ENCODE data around the gene WDR35. TPM values are rescaled to one million over a fixed set of nuclear protein-coding genes. Genes with fewer than 3 reads are reported as not detected.

WDR35 gene
- total and polyA plus RNA-seq, 10 of the 15 experiments (the other 5 are each of a cell fraction or from before 2014, with no cell fraction given), result 3.0 to 9.3 (median 6.3) TPM

- peak; percentile 38 for FAIRE-seq
- intact Hi-C loops (cut with micrococcal nuclease; ENCODE audit: unreplicated experiment) (no loop called here), in situ Hi-C loops (cut with MboI) (no loop called here)
- ChIA-PET CTCF (interaction anchor here (0.8 to 1.7 kb wide), 6 partner anchors 9 to 158 kb away, joined by 3 to 6 read pairs (median 4); no protein-coding TSS in a partner anchor), SMC1A (ENCODE audit: uncharacterized antibody, unreplicated experiment) (interaction anchor here (0.7 to 2.7 kb wide), 5 partner anchors 9 to 1836 kb away, joined by 3 to 9 read pairs (median 4); no protein-coding TSS in a partner anchor), RAD21 (ENCODE audit: unreplicated experiment) (no interaction called here), POLR2A (no interaction called here)
- H3K27me3 ChIP-seq (replicated peaks in 1 of 2; ENCODE audit: control insufficient read depth in 2 of 2, insufficient read depth in 2 of 2, low read length in 1 of 2), result no peaks in the 10 kb centered on the region
- DNase-seq (ENCODE audit: low read depth, low spot score), result no peak
- H3K9me3 ChIP-seq (replicated peaks; ENCODE audit: control insufficient read depth, insufficient read depth, low read length), result no peaks in the 10 kb centered on the region
- no peak overlapping the region for H3K27ac ChIP-seq (ENCODE audit: control insufficient read depth, insufficient read depth)
- H4K20me1 ChIP-seq (ENCODE audit: control insufficient read depth, insufficient read depth), result no peaks in the 10 kb centered on the region
- no peaks in the 10 kb centered on the region for H3K36me3 ChIP-seq (ENCODE audit: control insufficient read depth in 2 of 2, insufficient read depth in 2 of 2, low read length in 1 of 2)
- no peak for ATAC-seq
- no peak overlapping the region for H3K9ac ChIP-seq (ENCODE audit: control insufficient read depth, insufficient read depth, low read length)
- no peaks in the 10 kb centered on the region for H3K4me1 ChIP-seq (ENCODE audit: control insufficient read depth, insufficient read depth, low read length)
- no peaks in the 10 kb centered on the region for H3K79me2 ChIP-seq (ENCODE audit: control insufficient read depth, insufficient read depth, low read length)
- H3K4me3 ChIP-seq, result no peak overlapping the region
- no peak overlapping the region for H3K4me2 ChIP-seq (ENCODE audit: control insufficient read depth, insufficient read depth)
- TF ChIP-seq E4F1 (IDR thresholded peaks at IDR 0.05; ENCODE audit: borderline replicate concordance, partially characterized antibody), result no peak
- no peak for TF ChIP-seq KAT2A (conservative IDR thresholded peaks at IDR 0.05; ENCODE audit: control insufficient read depth, low read depth, low read length)
- no peak for TF ChIP-seq NR2C2 (IDR thresholded peaks at IDR 0.05; ENCODE audit: borderline replicate concordance, control insufficient read depth, insufficient read length, low read depth)
- TF ChIP-seq MLLT1 (IDR thresholded peaks at IDR 0.05), result no peak
- TF ChIP-seq CBFB (IDR thresholded peaks at IDR 0.05; ENCODE audit: low read depth), result no peak
- no peak for TF ChIP-seq PBX3 (IDR thresholded peaks at IDR 0.05; ENCODE audit: insufficient replicate concordance, low read depth, low read length)
- no peak for TF ChIP-seq SP1 (IDR thresholded peaks at IDR 0.05; ENCODE audit: low read depth, low read length)
- TF ChIP-seq IKZF2 (IDR thresholded peaks at IDR 0.05), result no peak
- TF ChIP-seq CEBPB (IDR thresholded peaks at IDR 0.05; ENCODE audit: borderline replicate concordance in 1 of 2, low read depth in 2 of 2, low read length in 2 of 2), result no peak
- TF ChIP-seq MEF2B (IDR thresholded peaks at IDR 0.05; ENCODE audit: partially characterized antibody, poor library complexity, severe bottlenecking), result no peak
- no peak for TF ChIP-seq CHD2 (IDR thresholded peaks at IDR 0.05; ENCODE audit: borderline replicate concordance, low read depth, low read length)
- TF ChIP-seq BRCA1 (IDR thresholded peaks at IDR 0.05; ENCODE audit: low read depth, low read length), result no peak
- no peak for TF ChIP-seq MXI1 (IDR thresholded peaks at IDR 0.05; ENCODE audit: low read depth, low read length)
- no peak for TF ChIP-seq IKZF1 (conservative IDR thresholded peaks at IDR 0.05)
- no peak for TF ChIP-seq ZBTB4 (CRISPR knock-in tag; IDR thresholded peaks at IDR 0.05)
- TF ChIP-seq JUND (IDR thresholded peaks at IDR 0.05; ENCODE audit: low read depth, low read length), result no peak
- TF ChIP-seq NFYB (IDR thresholded peaks at IDR 0.05; ENCODE audit: insufficient read depth, low read depth, low read length), result no peak
- H2AFZ ChIP-seq (ENCODE audit: control insufficient read depth, low read depth, low read length), result no peak overlapping the region
- no TSS peak for BruUV-seq (replicated peaks)
Measured at GRCh38 chr2:19942199-19942598, 47.7 kb downstream of the WDR35 start.

All from GM12878 (cell line).